Raji (cell line): Measurements from ENCODE around the gene SMYD3.
A peak's percentile ranks its signal among the peaks of the same experiment; 100 is the strongest.

Experiments used
- POLR2A ChIP-seq: IDR thresholded peaks from 2 replicates; pipeline ENCODE4 v1.6.1; 2011; ENCODE audit warnings: low read depth, low read length, control low read depth; ENCODE audit not compliant: insufficient read depth

Gene SMYD3

GRCh38 chr1:246506674-246507481 is at the start of gene SMYD3:
Gene SMYD3 (minus strand): TSS chr1:246507279.
- peak; percentile 91 for TF ChIP-seq POLR2A

- no peak for TF ChIP-seq POLR2A
Observed at GRCh38 chr1:246554201-246554600, 47.1 kb upstream of the SMYD3 start.

DNA sequence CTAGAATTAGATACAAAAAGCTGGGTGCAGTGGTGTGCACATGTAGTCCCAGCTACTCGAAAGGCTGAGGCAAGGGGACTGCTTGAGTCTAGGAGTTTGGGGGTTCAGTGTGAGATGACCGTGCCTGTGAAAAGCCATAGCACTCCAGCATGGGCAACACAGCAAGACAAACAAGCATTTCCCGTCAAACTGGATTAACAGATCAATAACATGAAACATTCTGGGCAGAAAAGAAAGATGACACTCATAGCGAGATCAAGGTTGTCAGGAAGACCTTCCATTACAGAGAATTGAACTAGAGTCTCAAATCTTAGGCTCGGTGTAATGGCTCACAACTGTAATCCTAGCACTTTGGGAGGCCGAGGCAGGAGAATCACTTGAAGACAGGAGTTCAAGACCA is 45.0 kb upstream of the SMYD3 start:
- TF ChIP-seq POLR2A: no peak

DNA sequence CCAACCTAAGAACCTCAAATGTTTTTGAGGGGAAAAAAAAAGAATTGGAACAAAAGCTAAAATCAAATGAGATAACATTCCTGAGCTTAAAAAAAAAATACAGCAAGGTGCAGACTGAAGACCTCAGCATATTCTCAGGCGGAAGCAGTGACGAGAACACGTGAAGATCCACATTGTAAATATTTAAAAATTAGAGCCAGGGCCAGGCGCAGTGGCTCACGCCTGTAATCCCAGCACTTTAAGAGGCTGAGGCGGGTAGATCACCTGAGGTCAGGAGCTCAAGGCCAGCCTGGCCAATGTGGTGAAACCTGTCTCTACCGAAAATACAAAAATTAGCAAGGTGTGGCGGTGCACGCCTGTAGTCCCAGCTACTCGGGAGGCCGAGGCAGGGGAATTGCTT is 43.3 kb upstream of the SMYD3 start:
- no peak for TF ChIP-seq POLR2A

- TF ChIP-seq POLR2A: no peak
Observed at GRCh38 chr1:246549665-246550064, 42.6 kb upstream of the SMYD3 start.

DNA sequence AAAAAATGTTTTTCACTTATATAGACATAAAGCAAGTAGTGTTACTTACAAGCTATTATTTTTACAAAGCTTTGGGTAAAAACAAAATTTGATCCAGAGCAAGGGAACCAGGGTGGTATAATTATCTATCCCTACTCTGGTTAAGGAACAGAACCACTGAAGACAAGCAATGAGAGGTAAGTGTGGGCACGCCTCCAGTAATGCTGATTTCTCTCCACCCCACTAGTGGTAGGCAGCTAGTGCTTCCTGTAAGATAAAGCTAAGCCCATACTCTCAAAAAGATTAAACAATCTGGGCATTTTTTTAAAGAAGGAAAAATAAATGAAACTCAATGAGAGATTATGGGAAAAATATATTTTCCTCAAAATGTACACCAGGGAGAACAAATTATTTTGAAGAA is 36.9 kb upstream of the SMYD3 start:
- no peak for TF ChIP-seq POLR2A

GRCh38 chr1:246540738-246541491 is 33.8 kb upstream of the SMYD3 start:
- no peak for TF ChIP-seq POLR2A

- no peak for TF ChIP-seq POLR2A
Observed at GRCh38 chr1:246537887-246538286, 30.8 kb upstream of the SMYD3 start.

GRCh38 chr1:246537441-246537840 is 30.4 kb upstream of the SMYD3 start:
- no peak for TF ChIP-seq POLR2A

GRCh38 chr1:246534114-246534513 is 27.0 kb upstream of the SMYD3 start:
- no peak for TF ChIP-seq POLR2A

- TF ChIP-seq POLR2A: no peak
Observed at GRCh38 chr1:246533371-246533905, 26.4 kb upstream of the SMYD3 start.

- no peak for TF ChIP-seq POLR2A
Observed at GRCh38 chr1:246532519-246532918, 25.4 kb upstream of the SMYD3 start.

- no peak for TF ChIP-seq POLR2A
Observed at GRCh38 chr1:246530482-246530881, 23.4 kb upstream of the SMYD3 start.

GRCh38 chr1:246528933-246529731 is 22.1 kb upstream of the SMYD3 start:
- no peak for TF ChIP-seq POLR2A

GRCh38 chr1:246527402-246528088 is 20.5 kb upstream of the SMYD3 start:
- TF ChIP-seq POLR2A: no peak
